H1 (cell line): ENCODE measurements around the gene AMPD1. TPM values are rescaled to one million over a fixed set of nuclear protein-coding genes. Genes with fewer than 3 reads are reported as not detected.
A peak's percentile ranks its signal among the peaks of the same experiment; 100 is the strongest.

ENCODE experiments used
- CTCF ChIA-PET: fragments of 300-600 bp; sonication (Branson Sonifier 250); formaldehyde crosslinking; loops from one replicate; lab custom pipeline; 2021; ENCODE audit not compliant: partially characterized antibody; lab: Charles Lee
- POLR2A ChIA-PET: fragments of 300-600 bp; sonication (Branson Sonifier 250); formaldehyde crosslinking; loops from one replicate; lab custom pipeline; 2021; ENCODE audit warnings: inconsistent platforms; ENCODE audit not compliant: partially characterized antibody; lab: Charles Lee
- DNase-seq, 2 experiments: peaks; one replicate each; pipeline versions ENCODE4 v3.0.0 to v3.0.0-alpha.2; 2010 to 2022; ENCODE audit warnings: low spot score in 2 of 2, low read depth in 1 of 2, mixed read lengths in 1 of 2
- FAIRE-seq: peaks from 2 replicates; lab custom pipeline; 2011; peaks lifted over from hg19 to GRCh38; lab: Jason Lieb, UNC
- H2AFZ ChIP-seq: 2 replicates; pipeline ENCODE4 v1.8.1; 2012; ENCODE audit warnings: low read length, inconsistent platforms
- H2AK5ac ChIP-seq: 2 replicates; pipeline ENCODE4 v1.6.1; 2013; ENCODE audit warnings: low read depth, low read length
- H2BK120ac ChIP-seq: replicated peaks from 2 replicates; pipeline ENCODE3; 2013; ENCODE audit warnings: low read depth, low read length, inconsistent platforms
- H2BK12ac ChIP-seq: 2 replicates; pipeline ENCODE4 v1.6.1; 2013; ENCODE audit warnings: low read depth, low read length
- H2BK15ac ChIP-seq: 2 replicates; pipeline ENCODE4 v1.6.1; 2013; ENCODE audit warnings: low read length
- H2BK20ac ChIP-seq: 2 replicates; pipeline ENCODE4 v1.6.1; 2013; ENCODE audit warnings: low read length
- H2BK5ac ChIP-seq: 2 replicates; pipeline ENCODE4 v1.6.1; 2013; ENCODE audit warnings: low read depth, low read length
- H3K14ac ChIP-seq: 2 replicates; pipeline ENCODE4 v1.6.1; 2013; ENCODE audit warnings: inconsistent platforms; ENCODE audit not compliant: insufficient read length
- H3K18ac ChIP-seq: 2 replicates; pipeline ENCODE4 v1.6.1; 2013; ENCODE audit warnings: low read length; ENCODE audit errors: extremely low read depth
- H3K23ac ChIP-seq: 2 replicates; pipeline ENCODE4 v1.6.1; 2013; ENCODE audit warnings: inconsistent platforms; ENCODE audit not compliant: insufficient read length
- H3K23me2 ChIP-seq: 2 replicates; pipeline ENCODE4 v1.6.1; 2013; ENCODE audit warnings: low read depth, low read length
- H3K27ac ChIP-seq: 2 replicates; pipeline ENCODE4 v1.6.1; 2011; ENCODE audit warnings: low read depth, low read length, inconsistent platforms
- H3K27me3 ChIP-seq, 4 experiments: replicated peaks in 1 of 4; 1 replicate in 1 of 4; 2 replicates in 3 of 4; pipeline versions ENCODE4 v1.6.1 to v1.8.1; 2011 to 2013; ENCODE audit warnings: low read length in 3 of 4, mild to moderate bottlenecking in 3 of 4, inconsistent platforms in 2 of 4, mixed read lengths in 2 of 4, moderate library complexity in 1 of 4; ENCODE audit not compliant: control insufficient read depth in 3 of 4, insufficient read depth in 3 of 4; ENCODE audit errors: extremely low read depth in 1 of 4
- H3K36me3 ChIP-seq, 4 experiments: 2 replicates each; pipeline versions ENCODE4 v1.6.1 to v1.8.1; 2011 to 2013; ENCODE audit warnings: mild to moderate bottlenecking in 4 of 4, low read length in 3 of 4, moderate library complexity in 2 of 4, control low read depth in 1 of 4, inconsistent platforms in 1 of 4; ENCODE audit not compliant: insufficient read depth in 4 of 4, control insufficient read depth in 2 of 4
- H3K4ac ChIP-seq: replicated peaks from 2 replicates; pipeline ENCODE3; 2013; ENCODE audit warnings: low read length, low read depth, mixed read lengths, inconsistent platforms; ENCODE audit not compliant: insufficient read length
- H3K4me1 ChIP-seq, 4 experiments: replicated peaks in 1 of 4; 1 replicate in 1 of 4; 2 replicates in 3 of 4; pipeline versions ENCODE4 v1.6.1 to v1.8.1; 2011 to 2013; ENCODE audit warnings: low read length in 3 of 4, inconsistent platforms in 2 of 4, mixed read lengths in 1 of 4; ENCODE audit not compliant: insufficient read depth in 4 of 4, control insufficient read depth in 3 of 4
- H3K4me2 ChIP-seq, 2 experiments: 2 replicates each; pipeline versions ENCODE4 v1.6.1 to v1.8.1; 2011 to 2013; ENCODE audit warnings: low read depth in 2 of 2, low read length in 2 of 2, control low read depth in 1 of 2, inconsistent platforms in 1 of 2, mild to moderate bottlenecking in 1 of 2; ENCODE audit not compliant: insufficient read depth in 1 of 2
- H3K4me3 ChIP-seq, 4 experiments: fragments of 200-600, 300-600 bp in 1 of 4; sonication (generic), shearing (Covaris generic), sonication (Bioruptor Twin) in 1 of 4; 2 replicates each; pipeline versions ENCODE4 v1.5.1 to v1.8.1; 2011 to 2016; ENCODE audit warnings: low read length in 4 of 4, low read depth in 3 of 4, control low read depth in 2 of 4, inconsistent platforms in 2 of 4, mild to moderate bottlenecking in 2 of 4, mixed read lengths in 1 of 4, moderate library complexity in 1 of 4; ENCODE audit not compliant: insufficient read depth in 2 of 4; ENCODE audit errors: extremely low read depth in 1 of 4
- H3K56ac ChIP-seq: replicated peaks from 2 replicates; pipeline ENCODE3; 2013; ENCODE audit warnings: low read depth, mild to moderate bottlenecking, mixed read lengths, low read length, inconsistent platforms; ENCODE audit not compliant: insufficient read length
- H3K79me1 ChIP-seq: 2 replicates; pipeline ENCODE4 v1.6.1; 2013; ENCODE audit warnings: low read depth, low read length, control low read depth
- H3K79me2 ChIP-seq, 2 experiments: 2 replicates each; pipeline versions ENCODE4 v1.6.1 to v1.8.1; 2012 to 2013; ENCODE audit warnings: low read length in 2 of 2, mild to moderate bottlenecking in 2 of 2, inconsistent platforms in 1 of 2; ENCODE audit not compliant: insufficient read depth in 2 of 2, control insufficient read depth in 1 of 2
- H3K9ac ChIP-seq, 4 experiments: replicated peaks in 1 of 4; 1 replicate in 1 of 4; 2 replicates in 3 of 4; pipeline versions ENCODE4 v1.6.1 to v1.8.1; 2011 to 2013; ENCODE audit warnings: low read depth in 3 of 4, low read length in 3 of 4, control low read depth in 2 of 4, mild to moderate bottlenecking in 2 of 4, moderate library complexity in 2 of 4, inconsistent platforms in 1 of 4; ENCODE audit errors: extremely low read depth in 1 of 4
- H3K9me3 ChIP-seq, 2 experiments: 2 replicates each; pipeline versions ENCODE4 v1.6.1 to v1.8.1; 2012 to 2013; ENCODE audit warnings: mild to moderate bottlenecking in 2 of 2, moderate library complexity in 2 of 2, control low read depth in 1 of 2, inconsistent platforms in 1 of 2, low read depth in 1 of 2, low read length in 1 of 2, mixed read lengths in 1 of 2; ENCODE audit not compliant: insufficient read depth in 2 of 2
- H4K20me1 ChIP-seq, 2 experiments: replicated peaks in 1 of 2; 2 replicates each; pipeline versions ENCODE3 to v1.8.1; 2011 to 2013; ENCODE audit warnings: inconsistent platforms in 2 of 2, low read length in 2 of 2, mild to moderate bottlenecking in 1 of 2; ENCODE audit not compliant: insufficient read depth in 2 of 2, control insufficient read depth in 1 of 2
- H4K5ac ChIP-seq: 2 replicates; pipeline ENCODE4 v1.6.1; 2013; ENCODE audit warnings: low read length, low read depth, mixed read lengths, inconsistent platforms; ENCODE audit not compliant: insufficient read length
- H4K8ac ChIP-seq: 2 replicates; pipeline ENCODE4 v1.8.0; 2013; ENCODE audit warnings: mild to moderate bottlenecking, moderate library complexity, low read length, inconsistent platforms; ENCODE audit not compliant: insufficient read depth; ENCODE audit errors: extremely low read depth
- H4K91ac ChIP-seq: replicated peaks from 2 replicates; pipeline ENCODE3; 2013; ENCODE audit warnings: low read length, mixed read lengths, inconsistent platforms; ENCODE audit not compliant: insufficient read length
- CBX8 ChIP-seq: fragments of 300-800, 300-1000 bp; sonication (generic); IDR thresholded peaks from 2 replicates; pipeline ENCODE4 v1.7.1; 2016; ENCODE audit warnings: low read depth, low read length, borderline replicate concordance
- CHD2 ChIP-seq: IDR thresholded peaks from 2 replicates; pipeline ENCODE4 v1.6.1; 2012; ENCODE audit warnings: low read length, improper control_type of control experiment
- EGR1 ChIP-seq: IDR thresholded peaks from 2 replicates; pipeline ENCODE4 v1.6.1; 2011; ENCODE audit warnings: low read depth, low read length, borderline replicate concordance
- KDM4A ChIP-seq: IDR thresholded peaks from one replicate; pipeline ENCODE4 v1.7.1; 2012; ENCODE audit warnings: low read depth, mild to moderate bottlenecking, moderate library complexity, low read length, inconsistent platforms; ENCODE audit not compliant: severe bottlenecking
- SAP30 ChIP-seq: fragments of 300-600 bp; sonication (generic); IDR thresholded peaks from 2 replicates; pipeline ENCODE4 v1.7.1; 2012; ENCODE audit warnings: low read length, moderate library complexity, mild to moderate bottlenecking, inconsistent platforms; ENCODE audit not compliant: insufficient read depth, insufficient replicate concordance
- SIRT6 ChIP-seq: IDR thresholded peaks from one replicate; pipeline ENCODE4 v1.7.1; 2012; ENCODE audit warnings: low read length, inconsistent platforms
- SRF ChIP-seq: IDR thresholded peaks from 2 replicates; pipeline ENCODE4 v1.6.1; 2011; ENCODE audit warnings: mild to moderate bottlenecking, low read depth, low read length, moderate library complexity
- TAF1 ChIP-seq: IDR thresholded peaks from 2 replicates; pipeline ENCODE4 v1.6.1; 2011; ENCODE audit warnings: mild to moderate bottlenecking, low read depth, low read length
- TEAD4 ChIP-seq: IDR thresholded peaks from 2 replicates; pipeline ENCODE4 v1.6.1; 2012; ENCODE audit warnings: low read depth, low read length, inconsistent platforms, mixed read lengths
- ZNF274 ChIP-seq: IDR thresholded peaks from 2 replicates; pipeline ENCODE4 v1.7.0; 2012; ENCODE audit warnings: low read length, borderline replicate concordance; ENCODE audit errors: extremely low read depth
- WGBS, 2 experiments: shearing (Covaris generic) in 1 of 2; methylation state at CpG; one replicate each; pipeline versions ENCODE4 v1.1.6 to v1.1.7; 2013 to 2015; ENCODE audit warnings: low lambda C conversion rate in 2 of 2, mixed read lengths in 2 of 2, inconsistent platforms in 1 of 2, low coverage in 1 of 2, missing lambda C conversion rate in 1 of 2; ENCODE audit not compliant: insufficient replicate concordance in 2 of 2, insufficient coverage in 1 of 2, insufficient read length in 1 of 2; ENCODE audit errors: extremely low coverage in 1 of 2, missing lambda C conversion rate in 1 of 2; 5-methylcytosine and 5-hydroxymethylcytosine counted together
- polyA plus RNA-seq, 7 experiments: library from polyadenylated mRNA; depleted of rRNA in 3 of 7; stranded (reverse) in 5 of 7; unstranded in 2 of 7; fragments of >200 nt in 5 of 7; fragments of 200-250 nt in 2 of 7; gene quantifications; 1 replicate in 5 of 7; 2 replicates in 1 of 7; 4 replicates in 1 of 7; pipeline versions ENCODE4 v1.2.1 to v1.2.3, GENCODE V29; 2011 to 2013; ENCODE audit warnings: missing spikeins in 2 of 7, mixed read lengths in 2 of 7
- total RNA-seq: library from RNA; stranded (reverse); fragmentation: NEBNext Ultra II Directional; extraction: Animal tissue kit (Norgen Biotek cat#: 25700); gene quantifications from 2 replicates; pipeline ENCODE4 v1.2.1, GENCODE V29; 2021
- TF ChIP-seq, protein P1 (sequence below): IDR thresholded peaks from 2 replicates; pipeline ENCODE4 v1.6.1; 2011; ENCODE audit warnings: low read length, improper control_type of control experiment

AMPD1 gene
- total and polyA plus RNA-seq, 2 of the 8 experiments (the other 6 are each of a cell fraction or from before 2014, with no cell fraction given) = not detected

DNA sequence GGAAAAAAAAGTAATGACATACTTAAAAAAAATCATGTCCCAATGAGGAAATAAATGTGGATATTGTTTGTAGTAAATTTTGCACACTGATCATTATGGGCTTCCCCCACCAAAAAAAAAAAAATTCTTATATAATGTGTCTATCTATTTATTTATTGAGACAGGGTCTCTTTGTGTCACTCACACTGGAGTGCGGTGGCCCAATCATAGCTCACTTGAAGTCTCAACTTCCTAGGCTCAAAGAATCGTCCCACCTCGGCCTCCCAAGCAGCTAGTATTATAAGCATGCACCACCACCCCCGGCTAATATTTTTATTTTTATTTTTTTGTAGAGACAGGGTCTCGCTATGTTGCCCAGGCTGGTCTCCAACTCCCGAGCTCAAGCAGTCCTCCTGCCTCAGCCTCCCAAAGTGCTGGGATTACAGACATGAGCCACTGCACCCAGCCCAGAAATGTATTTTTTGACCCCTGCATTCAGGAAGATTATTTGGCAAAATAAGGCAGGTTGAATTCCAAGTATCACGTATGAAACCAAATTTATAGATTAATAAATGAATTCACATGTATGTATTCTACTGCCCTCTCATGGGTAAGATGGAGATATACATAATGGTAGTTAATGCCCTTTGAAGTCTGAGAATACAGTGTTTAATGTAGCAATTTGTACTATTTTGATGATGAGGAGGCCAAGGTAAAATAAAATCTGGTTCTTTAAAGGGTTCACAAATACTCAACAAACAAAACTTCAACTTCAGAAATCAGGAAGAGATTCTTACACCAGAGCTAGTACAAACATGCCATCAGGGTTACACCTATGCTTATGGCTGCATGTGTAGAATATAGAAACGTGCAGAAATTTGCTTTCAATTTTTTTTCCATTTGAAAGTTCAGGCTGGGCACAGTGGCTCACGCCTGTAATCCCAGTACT, 24.1 kb downstream of the AMPD1 start:
- Histone ChIP-seq H3K4me2 (peak overlapping the region; percentile 47 to 93; a peak in 3 of 4 replicates), H4K8ac (no peak overlapping the region)
- FAIRE-seq = no peak
- TF ChIP-seq SAP30 (no peak), ZNF274 (no peak), CHD2 (no peak), SIRT6 (no peak), SRF (no peak), KDM4A (no peak), CBX8 (no peak), EGR1 (no peak), TAF1 (no peak), TEAD4 (no peak)
- TF ChIP-seq, protein P1, sequence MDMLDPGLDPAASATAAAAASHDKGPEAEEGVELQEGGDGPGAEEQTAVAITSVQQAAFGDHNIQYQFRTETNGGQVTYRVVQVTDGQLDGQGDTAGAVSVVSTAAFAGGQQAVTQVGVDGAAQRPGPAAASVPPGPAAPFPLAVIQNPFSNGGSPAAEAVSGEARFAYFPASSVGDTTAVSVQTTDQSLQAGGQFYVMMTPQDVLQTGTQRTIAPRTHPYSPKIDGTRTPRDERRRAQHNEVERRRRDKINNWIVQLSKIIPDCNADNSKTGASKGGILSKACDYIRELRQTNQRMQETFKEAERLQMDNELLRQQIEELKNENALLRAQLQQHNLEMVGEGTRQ = no peak

More for the DNA sequence above, 24.1 kb downstream of the AMPD1 start:
- Histone ChIP-seq H3K79me1 (no peaks in the 10 kb centered on the region), H2AK5ac (no peak overlapping the region), H3K4me1 (peaks cover 0 to 4% (median 1%) of the 10 kb centered on the region in 4 experiments; a peak in 1 of 7 replicates), H3K36me3 (no peaks in the 10 kb centered on the region), H3K23me2 (peaks cover 10% of the 10 kb centered on the region), H4K5ac (no peak overlapping the region), H2BK15ac (no peak overlapping the region), H2BK12ac (no peak overlapping the region), H4K20me1 (no peaks in the 10 kb centered on the region), H3K9ac (no peak overlapping the region), H2BK120ac (no peak overlapping the region), H3K27me3 (peaks cover 0 to 4% (median 2%) of the 10 kb centered on the region in 4 experiments; a peak in 2 of 7 replicates), H3K14ac (no peak overlapping the region), H3K23ac (no peak overlapping the region), H3K79me2 (no peaks in the 10 kb centered on the region), H3K4me3 (peak overlapping the region in 1 of 4 experiments; percentile 41; a peak in 1 of 8 replicates), H3K27ac (no peak overlapping the region), H4K91ac (no peak overlapping the region), H2BK20ac (no peak overlapping the region), H3K56ac (no peak overlapping the region), H2BK5ac (no peak overlapping the region), H3K9me3 (no peaks in the 10 kb centered on the region), H2AFZ (no peak overlapping the region), H3K4ac (no peak overlapping the region), H3K18ac (no peak overlapping the region)
- ChIA-PET POLR2A (interaction anchor here (0.6 to 1.8 kb wide), 2 partner anchors 20 to 86 kb away, joined by 4 to 5 read pairs; partner anchors contain the start of gene CSDE1), CTCF (interaction anchor here (1.1 to 1.2 kb wide), 3 partner anchors 9 to 163 kb away, joined by 3 to 4 read pairs (median 3); no protein-coding TSS in a partner anchor)
- DNase-seq = no peak
- WGBS, 2 experiments = 78% methylated on average over 9 of the region's 9 CpGs; no CpG with 5 or more reads in 1 of the 2 experiments
